Measurements from ENCODE around the gene ELOVL4. TPM values are rescaled to one million over a fixed set of nuclear protein-coding genes. Genes with fewer than 3 reads are reported as not detected.

The ELOVL4 gene
- total RNA-seq, 1 donor from 2014 or later = 2.0 TPM

GRCh38 chr6:79896075-79896449, 51.3 kb downstream of the ELOVL4 start:
- H3K36me3 Mint-ChIP-seq (ENCODE audit: low read depth) = no peaks in the 10 kb centered on the region

GRCh38 chr6:79895382-79896074, 51.8 kb downstream of the ELOVL4 start:
- no peaks in the 10 kb centered on the region for H3K36me3 Mint-ChIP-seq (ENCODE audit: low read depth)
- no peak overlapping the region for H3K27ac Mint-ChIP-seq
- H3K27me3 Mint-ChIP-seq (ENCODE audit: insufficient read depth) = peaks cover 3% of the 10 kb centered on the region
- no peak overlapping the region for H3K4me3 Mint-ChIP-seq
- intact Hi-C loops (cut with micrococcal nuclease) = no loop called here
- no peak for DNase-seq (ENCODE audit: low spot score)
- H3K4me1 Mint-ChIP-seq (ENCODE audit: low read depth) = no peaks in the 10 kb centered on the region
- no peaks in the 10 kb centered on the region for H3K9me3 Mint-ChIP-seq

More at GRCh38 chr6:79896075-79896449, 51.3 kb downstream of the ELOVL4 start:
- intact Hi-C loops (cut with micrococcal nuclease) = no loop called here
- Mint-ChIP-seq H3K4me3 (no peak overlapping the region), H3K4me1 (ENCODE audit: low read depth) (no peaks in the 10 kb centered on the region), H3K27ac (no peak overlapping the region), H3K9me3 (no peaks in the 10 kb centered on the region), H3K27me3 (ENCODE audit: insufficient read depth) (peaks cover 3% of the 10 kb centered on the region)
- DNase-seq (ENCODE audit: low spot score) = no peak

GRCh38 chr6:79894939-79895338, 52.4 kb downstream of the ELOVL4 start:
- intact Hi-C loops (cut with micrococcal nuclease) = no loop called here
- H3K27me3 Mint-ChIP-seq (ENCODE audit: insufficient read depth) = peaks cover 3% of the 10 kb centered on the region
- no peak overlapping the region for H3K27ac Mint-ChIP-seq
- no peaks in the 10 kb centered on the region for H3K4me1 Mint-ChIP-seq (ENCODE audit: low read depth)
- H3K9me3 Mint-ChIP-seq = no peaks in the 10 kb centered on the region
- no peak overlapping the region for H3K4me3 Mint-ChIP-seq
- no peaks in the 10 kb centered on the region for H3K36me3 Mint-ChIP-seq (ENCODE audit: low read depth)
- DNase-seq (ENCODE audit: low spot score) = no peak

GRCh38 chr6:79888587-79888986, 58.8 kb downstream of the ELOVL4 start:
- H3K4me3 Mint-ChIP-seq = no peak overlapping the region
- no peak for DNase-seq (ENCODE audit: low spot score)
- H3K9me3 Mint-ChIP-seq = no peaks in the 10 kb centered on the region
- intact Hi-C loops (cut with micrococcal nuclease) = no loop called here
- H3K4me1 Mint-ChIP-seq (ENCODE audit: low read depth) = no peaks in the 10 kb centered on the region
- peaks cover 23% of the 10 kb centered on the region for H3K27me3 Mint-ChIP-seq (ENCODE audit: insufficient read depth)
- H3K27ac Mint-ChIP-seq = no peak overlapping the region
- no peaks in the 10 kb centered on the region for H3K36me3 Mint-ChIP-seq (ENCODE audit: low read depth)

GRCh38 chr6:79878142-79878748, 69.1 kb downstream of the ELOVL4 start:
- H3K27me3 Mint-ChIP-seq (ENCODE audit: insufficient read depth) = peaks cover 10% of the 10 kb centered on the region

GRCh38 chr6:79874531-79875134, 72.7 kb downstream of the ELOVL4 start:
- Mint-ChIP-seq H3K4me3 (no peak overlapping the region), H3K36me3 (ENCODE audit: low read depth) (no peaks in the 10 kb centered on the region), H3K27me3 (ENCODE audit: insufficient read depth) (peaks cover 13% of the 10 kb centered on the region), H3K27ac (no peak overlapping the region), H3K9me3 (no peaks in the 10 kb centered on the region), H3K4me1 (ENCODE audit: low read depth) (peaks cover 5% of the 10 kb centered on the region)
- intact Hi-C loops (cut with micrococcal nuclease) = no loop called here
- DNase-seq (ENCODE audit: low spot score) = no peak

More at GRCh38 chr6:79878142-79878748, 69.1 kb downstream of the ELOVL4 start:
- Mint-ChIP-seq H3K9me3 (no peaks in the 10 kb centered on the region), H3K4me3 (no peak overlapping the region), H3K4me1 (ENCODE audit: low read depth) (no peaks in the 10 kb centered on the region), H3K36me3 (ENCODE audit: low read depth) (no peaks in the 10 kb centered on the region), H3K27ac (no peak overlapping the region)
- intact Hi-C loops (cut with micrococcal nuclease) = no loop called here
- DNase-seq (ENCODE audit: low spot score) = no peak

GRCh38 chr6:79872986-79873385, 74.4 kb downstream of the ELOVL4 start:
- peaks cover 13% of the 10 kb centered on the region for H3K27me3 Mint-ChIP-seq (ENCODE audit: insufficient read depth)
- H3K27ac Mint-ChIP-seq = no peak overlapping the region
- H3K36me3 Mint-ChIP-seq (ENCODE audit: low read depth) = no peaks in the 10 kb centered on the region
- peaks cover 9% of the 10 kb centered on the region for H3K4me1 Mint-ChIP-seq (ENCODE audit: low read depth)
- H3K9me3 Mint-ChIP-seq = no peaks in the 10 kb centered on the region
- intact Hi-C loops (cut with micrococcal nuclease) = no loop called here
- DNase-seq (ENCODE audit: low spot score) = no peak
- H3K4me3 Mint-ChIP-seq = no peak overlapping the region

GRCh38 chr6:79872303-79872702, 75.0 kb downstream of the ELOVL4 start:
- Mint-ChIP-seq H3K9me3 (no peaks in the 10 kb centered on the region), H3K4me3 (no peak overlapping the region), H3K27ac (no peak overlapping the region), H3K36me3 (ENCODE audit: low read depth) (no peaks in the 10 kb centered on the region), H3K4me1 (ENCODE audit: low read depth) (peaks cover 9% of the 10 kb centered on the region), H3K27me3 (ENCODE audit: insufficient read depth) (peaks cover 13% of the 10 kb centered on the region)
- no peak for DNase-seq (ENCODE audit: low spot score)
- intact Hi-C loops (cut with micrococcal nuclease) = no loop called here

GRCh38 chr6:79869600-79870084, 77.7 kb downstream of the ELOVL4 start:
- Mint-ChIP-seq H3K4me3 (no peak overlapping the region), H3K36me3 (ENCODE audit: low read depth) (no peaks in the 10 kb centered on the region), H3K27me3 (ENCODE audit: insufficient read depth) (peaks cover 5% of the 10 kb centered on the region), H3K27ac (no peak overlapping the region), H3K9me3 (no peaks in the 10 kb centered on the region), H3K4me1 (ENCODE audit: low read depth) (peaks cover 9% of the 10 kb centered on the region)
- DNase-seq (ENCODE audit: low spot score) = peak; percentile 72
- intact Hi-C loops (cut with micrococcal nuclease) = loop anchor here (1.0 to 10.0 kb wide), 5 partner anchors 55 to 1005 kb away; partner anchors contain the start of genes IRAK1BP1 and TTK

- Mint-ChIP-seq H3K27ac (no peak overlapping the region), H3K9me3 (no peaks in the 10 kb centered on the region), H3K27me3 (ENCODE audit: insufficient read depth) (peaks cover 5% of the 10 kb centered on the region), H3K4me3 (no peak overlapping the region), H3K4me1 (ENCODE audit: low read depth) (peaks cover 9% of the 10 kb centered on the region), H3K36me3 (ENCODE audit: low read depth) (no peaks in the 10 kb centered on the region)
- no peak for DNase-seq (ENCODE audit: low spot score)
- intact Hi-C loops (cut with micrococcal nuclease) = loop anchor here (1.0 to 10.0 kb wide), 5 partner anchors 54 to 1004 kb away; partner anchors contain the start of genes IRAK1BP1 and TTK
Observed at GRCh38 chr6:79869184-79869583, 78.2 kb downstream of the ELOVL4 start.

- Mint-ChIP-seq H3K9me3 (no peaks in the 10 kb centered on the region), H3K36me3 (ENCODE audit: low read depth) (no peaks in the 10 kb centered on the region), H3K4me1 (ENCODE audit: low read depth) (peaks cover 9% of the 10 kb centered on the region), H3K4me3 (no peak overlapping the region), H3K27ac (no peak overlapping the region), H3K27me3 (ENCODE audit: insufficient read depth) (peaks cover 5% of the 10 kb centered on the region)
- DNase-seq (ENCODE audit: low spot score) = no peak
- intact Hi-C loops (cut with micrococcal nuclease) = loop anchor here (1.0 to 10.0 kb wide), 4 partner anchors 53 to 1003 kb away; partner anchors contain the start of gene IRAK1BP1
Observed at GRCh38 chr6:79868098-79868722, 79.1 kb downstream of the ELOVL4 start.
